Fibroblast of skin of left biceps (primary cell): ENCODE results near the gene OR7G2.

Experiments
- DNase-seq, 2 experiments: peaks; one replicate each; pipeline ENCODE4 v3.0.0-alpha.2; 2013; ENCODE audit warnings: low read depth in 2 of 2

The OR7G2 gene

GRCh38 chr19:9107375-9107774, at the start of gene OR7G2:
Gene OR7G2 (minus strand): TSS chr19:9107475. CDS start chr19:9103243, 4,232 bp downstream.
- DNase-seq, result no peak

GRCh38 chr19:9156304-9156703, 49.0 kb upstream of the OR7G2 start:
- DNase-seq, result no peak

DNA sequence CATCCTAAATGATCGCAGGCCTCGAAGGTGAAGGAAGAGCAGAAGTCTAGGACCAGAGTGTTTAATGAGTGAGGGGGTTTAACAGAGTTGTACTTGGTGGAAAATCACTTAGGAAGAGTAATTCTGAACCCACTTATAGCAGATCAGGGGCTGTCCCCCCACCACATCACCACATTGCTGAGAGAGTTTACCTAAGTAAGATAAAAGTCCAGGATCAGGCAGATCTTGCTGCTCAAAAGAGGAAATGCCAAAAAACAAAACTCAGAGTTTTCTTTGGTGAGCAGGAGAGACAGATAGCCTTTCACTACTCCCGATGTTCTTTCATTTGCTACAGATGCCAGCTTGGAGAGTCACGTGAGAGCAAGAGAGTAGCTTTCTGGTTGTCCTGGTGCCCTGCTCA, 48.3 kb upstream of the OR7G2 start:
- no peak for DNase-seq

GRCh38 chr19:9151367-9151766, 44.1 kb upstream of the OR7G2 start:
- no peak for DNase-seq

DNA sequence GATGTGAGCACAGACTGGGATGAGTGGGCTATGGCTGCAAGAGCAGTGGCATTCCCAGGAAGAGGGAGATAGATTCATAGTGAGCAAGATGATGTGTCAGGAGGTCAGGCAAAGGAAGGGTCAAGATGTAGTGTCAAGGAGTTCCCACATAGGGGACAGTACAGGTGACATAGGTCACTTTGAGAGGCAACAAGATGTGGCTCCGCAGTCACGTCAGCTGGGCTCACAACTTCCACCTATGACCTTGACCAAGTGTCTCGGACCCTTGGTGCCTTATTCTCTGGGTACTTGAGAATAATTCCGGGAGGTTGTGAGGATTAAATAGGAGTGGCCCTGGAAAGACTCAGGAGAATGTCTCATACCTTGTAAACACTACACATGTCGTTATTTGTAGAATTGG, 43.4 kb upstream of the OR7G2 start:
- DNase-seq, result no peak

GRCh38 chr19:9149997-9150396, 42.7 kb upstream of the OR7G2 start:
- no peak for DNase-seq

DNA sequence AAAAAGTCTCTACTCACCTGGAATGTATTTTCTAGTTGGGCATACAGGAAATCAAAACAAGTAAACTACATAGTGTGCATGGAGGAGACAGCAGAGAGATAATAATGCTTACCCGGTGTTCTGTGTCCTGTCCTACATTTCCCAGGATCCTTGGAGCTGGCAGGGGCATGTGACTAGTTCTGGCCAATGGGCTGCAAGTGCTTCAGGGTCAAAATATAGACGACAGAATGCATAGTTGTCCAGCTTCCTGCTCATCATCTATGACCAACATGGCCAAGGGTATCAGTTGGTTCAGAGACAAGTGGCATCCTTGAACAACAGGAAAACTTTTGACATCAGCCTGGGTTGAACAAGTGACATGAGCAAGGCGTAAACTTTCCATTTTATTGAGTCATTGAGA, 41.4 kb upstream of the OR7G2 start:
- DNase-seq, result no peak

DNA sequence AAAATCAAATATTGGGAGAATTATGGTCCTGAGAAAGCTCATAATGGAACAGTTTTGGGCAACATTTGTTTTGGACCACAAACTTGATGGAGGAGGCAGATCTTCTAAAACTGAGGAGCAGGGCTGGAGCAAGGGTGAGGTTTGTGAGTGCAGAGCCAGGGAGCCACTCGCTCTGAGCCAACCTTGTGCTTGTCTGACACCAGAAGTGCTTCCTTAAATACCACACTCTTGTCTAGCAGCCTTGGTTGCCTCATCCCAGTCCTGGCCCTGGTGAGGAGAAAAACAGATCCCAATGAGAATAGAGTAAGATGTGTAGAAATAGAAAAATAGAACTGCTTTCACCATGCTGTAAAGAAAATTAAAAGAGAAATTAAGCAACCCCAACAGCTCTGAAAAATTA, 39.6 kb upstream of the OR7G2 start:
- DNase-seq, result no peak

DNA sequence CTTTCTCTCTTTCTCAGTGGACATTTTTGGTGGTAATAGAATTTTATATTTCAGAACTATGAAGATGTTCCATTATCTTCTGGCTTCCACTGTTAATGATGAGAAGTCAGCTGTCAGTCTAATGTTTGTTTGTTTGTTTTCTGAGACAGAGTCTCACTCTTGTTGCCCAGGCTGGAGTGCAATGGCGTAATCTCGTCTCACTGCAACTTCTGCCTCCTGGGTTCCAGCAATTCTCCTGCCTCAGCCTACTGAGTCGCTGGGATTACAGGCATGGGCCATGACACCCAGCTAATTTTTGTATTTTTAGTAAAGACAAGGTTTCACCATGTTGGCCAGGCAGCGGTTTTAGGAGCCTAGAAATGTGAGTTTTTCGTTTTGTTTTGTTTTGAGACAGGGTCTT, 37.6 kb upstream of the OR7G2 start:
- no peak for DNase-seq

DNA sequence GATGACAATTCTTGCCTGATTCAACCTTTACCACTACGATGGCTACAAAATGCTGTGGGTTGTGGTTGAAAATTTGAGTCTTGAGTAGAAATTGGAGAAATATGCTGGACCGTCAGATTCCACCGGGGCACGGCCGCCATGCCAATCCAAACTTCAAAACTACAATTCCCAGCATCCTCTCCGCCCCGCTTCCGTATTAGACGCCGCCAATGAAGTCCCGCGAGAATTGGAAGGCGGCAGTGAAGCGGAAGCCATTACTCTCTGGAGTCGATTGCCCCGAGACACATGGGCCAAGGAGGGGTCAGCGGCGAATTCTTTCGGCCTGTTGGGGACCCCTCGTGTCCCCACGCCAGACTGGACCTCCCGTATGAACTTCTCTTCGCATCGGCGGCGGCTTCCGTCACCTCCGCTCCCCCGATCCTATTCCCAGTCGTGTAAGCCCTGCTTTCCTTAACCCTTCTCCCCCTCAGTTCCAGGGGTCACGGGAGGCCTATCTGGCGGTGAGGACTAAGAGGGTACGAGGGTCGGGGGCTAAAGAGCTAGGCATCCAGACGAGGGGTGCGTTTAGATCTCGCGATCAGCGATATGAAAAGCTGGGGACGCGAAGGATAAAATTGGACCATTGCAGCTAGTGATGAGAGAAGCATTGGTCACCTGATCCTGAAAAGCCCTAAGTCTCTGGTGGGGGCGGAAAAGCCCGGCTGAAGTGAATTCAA, 33.0 kb upstream of the OR7G2 start, which contains the start of gene ZNF317:
Gene ZNF317, plus strand, starts transcription at position 239 of the 716 bp plus-strand sequence. CDS start 15,620 bp downstream, outside the sequence.
- DNase-seq, result peak; percentile 79 to 82

DNA sequence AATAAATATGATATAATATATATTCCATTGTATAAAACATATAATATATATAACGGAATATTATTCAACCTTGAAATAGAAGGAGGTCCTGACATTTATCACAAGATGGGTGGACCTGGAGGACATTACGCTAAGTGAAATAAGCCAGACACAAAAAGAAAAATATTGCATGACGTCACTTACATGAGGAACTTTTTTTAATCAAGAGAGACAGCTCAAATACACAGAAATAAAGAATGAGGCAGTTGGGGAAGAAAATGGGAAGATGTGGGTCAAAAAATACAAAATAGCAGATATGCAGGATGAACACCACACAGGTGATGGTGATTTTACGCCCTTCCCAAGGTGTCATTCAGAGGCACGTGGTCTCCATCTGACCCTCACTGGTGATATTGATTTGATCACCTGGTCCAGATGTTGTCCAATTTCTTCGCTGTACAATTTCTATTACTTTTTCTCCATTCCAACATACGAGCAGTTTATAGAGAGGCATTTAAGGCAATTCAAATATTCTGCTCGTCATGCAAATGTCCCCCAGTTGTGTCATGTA, 32.4 kb upstream of the OR7G2 start:
- DNase-seq, result no peak

DNA sequence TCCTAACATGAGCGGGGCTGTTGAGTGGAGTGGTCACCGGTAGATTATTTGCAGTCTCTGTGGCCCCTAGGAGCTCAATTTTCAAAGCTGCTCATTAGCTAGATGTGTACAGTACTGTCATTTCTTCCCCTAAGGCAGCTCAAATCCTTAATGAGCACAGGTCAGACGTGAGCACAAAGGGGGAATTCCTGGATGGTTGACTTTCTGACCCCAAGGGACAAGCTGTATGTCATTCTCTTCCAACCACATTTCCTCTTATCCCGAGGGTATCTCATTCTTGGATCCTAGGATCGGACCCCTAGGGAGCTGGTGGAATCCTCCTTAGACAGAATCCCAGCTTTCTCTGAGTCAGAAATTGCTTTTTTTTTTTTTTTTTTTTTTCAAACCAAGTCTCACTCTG, 25.1 kb upstream of the OR7G2 start:
- DNase-seq, result no peak

- DNase-seq, result no peak
Measured at GRCh38 chr19:9130965-9131364, 23.7 kb upstream of the OR7G2 start.

- DNase-seq, result no peak
Measured at GRCh38 chr19:9128171-9128570, 20.9 kb upstream of the OR7G2 start.

- DNase-seq, result no peak
Measured at GRCh38 chr19:9126900-9127405, 19.7 kb upstream of the OR7G2 start, which contains the start of gene OR7G3. Gene OR7G3 (minus strand): TSS chr19:9126950. CDS start chr19:9126950, 0 bp downstream.

DNA sequence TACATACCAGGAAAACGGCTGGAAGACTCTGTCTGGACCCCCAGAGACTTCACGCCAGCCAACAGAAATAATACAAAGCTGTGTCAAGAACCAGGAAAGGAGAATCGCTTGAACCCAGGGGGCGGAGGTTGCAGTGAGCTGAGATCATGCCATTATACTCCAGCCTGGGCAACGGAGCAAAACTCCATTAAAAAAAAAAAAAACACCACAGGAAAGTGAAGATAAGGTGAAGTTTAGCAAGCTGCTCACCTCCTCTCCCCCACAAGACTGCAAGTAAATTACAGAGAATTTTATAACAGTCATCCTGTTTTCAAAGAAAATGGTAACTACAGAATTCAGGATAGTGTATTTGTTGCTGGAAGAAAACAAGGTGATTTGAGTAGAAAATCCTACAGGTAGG, 9.3 kb upstream of the OR7G2 start:
- no peak for DNase-seq

DNA sequence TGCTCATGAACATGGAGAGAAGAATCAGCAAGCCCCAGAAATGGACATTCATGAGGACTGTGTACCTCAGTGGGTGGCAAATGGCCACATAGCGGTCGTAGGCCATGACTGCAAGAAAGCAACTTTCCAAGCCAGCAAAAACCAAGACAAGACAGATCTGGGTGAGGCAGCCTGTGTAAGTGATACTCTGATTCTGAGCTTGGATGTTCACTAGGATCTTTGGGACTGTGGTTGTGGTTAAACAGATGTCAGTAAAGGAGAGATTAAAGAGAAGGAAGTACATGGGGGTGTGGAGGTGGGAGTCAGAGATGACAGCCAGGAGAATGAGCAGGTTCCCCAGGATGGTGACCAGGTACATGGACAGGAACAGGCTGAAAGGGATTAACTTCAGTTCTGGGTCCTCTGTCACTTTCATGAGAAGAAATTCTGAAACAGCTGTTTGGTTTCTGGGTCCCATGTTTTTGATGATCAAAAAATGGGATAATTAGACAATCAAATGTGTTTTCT, 8.1 kb upstream of the OR7G2 start, which contains the start of gene OR7G1:
Gene OR7G1, minus strand, starts transcription at position 457 of the 507 bp plus-strand sequence. Its CDS starts 0 bp downstream, at position 457.
- no peak for DNase-seq

GRCh38 chr19:9109959-9110358, 2.7 kb upstream of the OR7G2 start:
- no peak for DNase-seq

DNA sequence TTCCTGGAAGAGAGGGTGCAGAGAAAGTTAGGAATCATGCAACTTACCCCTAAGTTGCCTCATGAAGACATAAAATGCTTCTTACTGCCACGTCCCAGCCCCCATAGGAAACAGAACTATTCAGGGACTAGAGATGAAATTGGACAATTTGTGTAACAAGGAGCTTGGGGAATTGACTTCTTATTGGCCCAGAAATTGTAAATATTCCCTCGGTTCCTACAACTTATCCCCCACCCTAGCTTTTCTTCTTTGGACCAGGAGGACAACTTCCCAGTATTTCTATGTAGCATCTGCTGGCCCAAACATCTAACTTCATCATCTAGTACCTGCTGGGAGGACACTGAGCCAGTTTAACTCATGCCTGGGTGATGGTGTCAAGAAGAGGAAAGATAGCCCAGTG, 20.5 kb downstream of the OR7G2 start, which contains the start of gene OR1M1:
Gene OR1M1, plus strand, starts transcription at position 301 of the 400 bp plus-strand sequence. CDS start 6,184 bp downstream, outside the sequence.
- no peak for DNase-seq

DNA sequence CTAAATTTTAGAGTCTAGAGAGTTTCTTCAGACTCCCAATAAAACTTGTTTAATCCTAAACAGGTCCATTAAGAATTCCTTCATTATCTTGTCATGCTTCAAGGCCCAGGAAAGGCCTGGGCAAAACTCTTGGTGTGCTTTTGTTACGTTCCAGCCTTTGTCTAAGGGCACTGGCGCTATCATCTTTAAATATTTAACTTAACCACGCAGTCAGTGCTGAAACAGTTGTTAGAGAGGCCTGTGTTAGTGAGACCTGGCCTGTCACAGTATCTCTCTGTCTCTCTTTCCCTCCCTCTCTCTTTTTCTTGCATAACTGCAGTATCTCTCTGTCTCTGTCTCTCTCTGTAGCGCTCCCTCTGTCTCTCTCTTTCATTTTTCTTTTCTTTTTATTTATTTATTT, 28.6 kb downstream of the OR7G2 start:
- no peak for DNase-seq

- no peak for DNase-seq
Measured at GRCh38 chr19:9076901-9077300, 30.4 kb downstream of the OR7G2 start.

GRCh38 chr19:9075064-9075949, 32.0 kb downstream of the OR7G2 start:
- DNase-seq, result peak; percentile 72 to 80
